Activated T-helper 1 cell treated with anti-CD3 and anti-CD28 coated beads, Interleukin-2, amount 50 U/mL, for 16 hours (primary cell): ENCODE results near the gene RLN2.
"Not testable (repeated sequence)": the region's sequence is repeated elsewhere in the genome, so short reads cannot be mapped to it uniquely, and the experiment has no call there.

Experiments used
- DNase-seq, 2 donors: peaks; one replicate each; pipeline ENCODE4 v3.0.0-alpha.2; 2020; ENCODE audit warnings: low read depth in 1 of 2, low spot score in 1 of 2

Gene RLN2, protein sequence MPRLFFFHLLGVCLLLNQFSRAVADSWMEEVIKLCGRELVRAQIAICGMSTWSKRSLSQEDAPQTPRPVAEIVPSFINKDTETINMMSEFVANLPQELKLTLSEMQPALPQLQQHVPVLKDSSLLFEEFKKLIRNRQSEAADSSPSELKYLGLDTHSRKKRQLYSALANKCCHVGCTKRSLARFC

DNA sequence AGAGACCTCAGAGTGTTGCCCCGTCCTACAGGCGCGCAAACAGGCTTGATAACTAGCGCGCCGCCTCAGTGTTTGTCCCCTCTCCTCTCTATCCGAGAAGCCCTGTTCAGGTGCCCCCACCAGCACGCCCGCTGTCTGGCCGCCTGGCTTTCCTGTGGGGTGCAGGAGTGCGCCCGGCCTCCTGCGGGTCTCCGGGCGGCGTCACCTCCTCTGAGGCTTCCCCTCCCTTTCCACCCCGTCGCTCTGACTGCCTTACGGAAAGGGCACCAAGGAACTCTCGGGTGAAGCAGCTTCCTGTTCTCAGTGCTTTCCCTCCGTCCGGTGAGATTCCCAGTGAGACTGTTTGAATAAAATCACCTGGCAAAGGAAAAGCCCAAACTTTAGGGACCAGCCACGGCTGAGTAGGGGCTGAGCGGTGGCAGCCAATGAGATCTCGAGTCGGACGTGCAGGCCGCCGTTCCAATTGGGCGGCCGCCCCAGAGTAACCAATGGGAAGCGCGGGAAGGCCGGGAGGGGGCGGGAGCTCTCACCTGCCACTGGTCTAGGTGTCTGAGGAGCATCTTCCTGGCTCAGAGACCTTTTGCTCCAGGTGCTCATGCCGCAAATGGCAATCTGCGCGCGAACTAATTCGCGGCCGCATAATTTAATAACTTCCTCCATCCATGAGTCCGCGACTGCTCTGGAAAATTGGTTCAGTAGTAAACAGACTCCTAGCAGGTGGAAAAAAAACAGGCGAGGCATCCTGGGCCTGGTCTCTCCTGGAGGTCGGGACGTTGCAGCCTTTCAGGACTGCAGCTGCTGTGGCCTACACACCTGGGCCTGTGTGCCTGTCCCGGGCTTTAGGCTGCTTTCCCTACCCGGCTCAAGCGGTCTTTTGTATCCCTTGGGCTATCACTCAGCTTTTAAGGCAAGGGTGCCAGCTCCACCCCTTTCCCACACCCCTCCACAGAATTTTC, at the start of gene RLN2:
TSS of gene RLN2 (minus strand) at position 877 of the 956 bp plus-strand sequence. CDS start at position 741, 136 bp downstream.
- DNase-seq, result not testable (repeated sequence)

DNA sequence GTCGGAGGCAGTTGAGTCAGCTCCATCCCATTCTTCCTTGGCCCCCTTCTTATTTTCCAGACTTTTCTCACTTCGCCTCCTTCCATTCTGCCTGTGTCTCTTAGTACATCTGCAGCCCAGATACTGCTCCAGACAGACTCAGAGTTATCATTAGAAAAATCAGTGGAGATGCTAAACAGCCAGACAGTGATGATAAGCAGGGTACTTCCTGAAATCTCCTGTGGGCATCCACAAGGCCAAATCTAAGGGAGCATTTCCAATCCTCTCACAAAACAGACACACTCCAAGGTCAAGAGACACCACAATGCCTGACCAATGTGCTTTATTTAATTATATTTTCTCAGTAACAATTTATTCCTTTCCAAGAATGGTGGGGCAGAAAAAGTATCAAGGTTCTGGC, 49.7 kb upstream of the RLN2 start:
- DNase-seq, result no peak

DNA sequence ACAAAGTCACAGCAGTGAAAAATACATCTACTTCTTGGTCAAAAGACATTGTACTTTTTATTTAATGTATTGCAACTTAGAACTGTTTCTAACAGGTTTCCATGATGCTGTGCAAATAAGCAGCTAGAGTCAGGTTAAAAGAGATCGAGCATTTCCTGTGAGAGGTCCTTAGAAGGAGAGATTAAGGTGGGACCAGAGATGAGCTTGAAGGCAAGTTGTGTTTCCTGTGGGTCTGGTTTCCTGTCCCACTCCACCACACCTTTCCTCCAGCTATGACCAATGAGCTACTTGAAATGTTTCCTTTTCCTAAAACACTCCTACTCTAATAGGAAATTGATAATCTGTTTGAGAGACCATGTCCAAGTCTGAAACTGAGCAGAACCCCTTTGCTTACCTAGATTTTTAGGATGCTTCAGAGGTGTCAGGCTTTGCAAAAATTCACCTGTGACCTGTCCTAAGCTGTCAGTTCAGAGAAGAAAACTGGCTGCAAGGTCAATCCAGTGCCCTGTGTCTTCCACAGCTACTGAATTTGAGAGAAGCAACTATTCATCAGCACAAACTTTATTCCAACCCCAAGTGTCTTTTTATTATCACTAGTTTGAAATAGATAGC, 48.2 kb upstream of the RLN2 start:
- no peak for DNase-seq

DNA sequence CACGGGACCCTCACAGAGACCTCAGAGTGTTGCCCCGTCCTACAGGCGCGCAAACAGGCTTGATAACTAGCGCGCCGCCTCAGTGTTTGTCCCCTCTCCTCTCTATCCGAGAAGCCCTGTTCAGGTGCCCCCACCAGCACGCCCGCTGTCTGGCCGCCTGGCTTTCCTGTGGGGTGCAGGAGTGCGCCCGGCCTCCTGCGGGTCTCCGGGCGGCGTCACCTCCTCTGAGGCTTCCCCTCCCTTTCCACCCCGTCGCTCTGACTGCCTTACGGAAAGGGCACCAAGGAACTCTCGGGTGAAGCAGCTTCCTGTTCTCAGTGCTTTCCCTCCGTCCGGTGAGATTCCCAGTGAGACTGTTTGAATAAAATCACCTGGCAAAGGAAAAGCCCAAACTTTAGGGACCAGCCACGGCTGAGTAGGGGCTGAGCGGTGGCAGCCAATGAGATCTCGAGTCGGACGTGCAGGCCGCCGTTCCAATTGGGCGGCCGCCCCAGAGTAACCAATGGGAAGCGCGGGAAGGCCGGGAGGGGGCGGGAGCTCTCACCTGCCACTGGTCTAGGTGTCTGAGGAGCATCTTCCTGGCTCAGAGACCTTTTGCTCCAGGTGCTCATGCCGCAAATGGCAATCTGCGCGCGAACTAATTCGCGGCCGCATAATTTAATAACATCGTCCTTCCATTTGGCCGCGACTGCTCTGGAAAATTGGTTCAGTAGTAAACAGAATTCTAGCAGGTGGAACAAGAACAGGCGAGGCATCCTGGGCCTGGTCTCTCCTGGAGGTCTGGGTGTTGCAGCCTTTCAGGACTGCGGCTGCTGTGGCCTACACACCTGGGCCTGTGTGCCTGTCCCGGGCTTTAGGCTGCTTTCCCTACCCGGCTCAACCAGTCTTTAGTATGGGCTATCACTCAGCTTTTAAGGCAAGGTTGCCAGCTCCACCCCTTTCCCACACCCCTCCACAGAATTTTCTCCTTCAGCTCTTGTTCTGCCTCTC, 34.8 kb upstream of the RLN2 start, which contains the start of gene RLN1:
TSS of gene RLN1 (minus strand) at position 885 of the 990 bp plus-strand sequence. CDS start at position 755, 130 bp downstream.
- not testable (repeated sequence) for DNase-seq

DNA sequence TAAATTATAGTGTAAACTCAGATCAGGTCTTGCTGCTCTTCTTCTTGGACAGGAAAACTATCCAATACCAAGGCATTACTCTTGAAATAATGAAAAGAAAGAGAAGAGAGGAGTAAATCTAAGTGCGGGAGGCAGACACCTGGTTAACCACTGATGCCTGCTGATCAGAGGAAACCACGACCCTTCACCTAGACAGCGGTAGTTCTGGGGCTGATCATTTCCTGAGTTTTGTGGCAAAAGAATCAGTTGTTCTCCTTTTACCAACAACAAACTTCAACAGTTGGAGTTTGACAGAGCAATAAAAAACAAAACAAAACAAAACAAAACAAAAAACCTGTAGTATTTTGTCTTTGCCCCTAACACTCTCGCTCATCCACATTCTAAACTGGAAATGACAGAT, 32.2 kb upstream of the RLN2 start:
- DNase-seq, result no peak

DNA sequence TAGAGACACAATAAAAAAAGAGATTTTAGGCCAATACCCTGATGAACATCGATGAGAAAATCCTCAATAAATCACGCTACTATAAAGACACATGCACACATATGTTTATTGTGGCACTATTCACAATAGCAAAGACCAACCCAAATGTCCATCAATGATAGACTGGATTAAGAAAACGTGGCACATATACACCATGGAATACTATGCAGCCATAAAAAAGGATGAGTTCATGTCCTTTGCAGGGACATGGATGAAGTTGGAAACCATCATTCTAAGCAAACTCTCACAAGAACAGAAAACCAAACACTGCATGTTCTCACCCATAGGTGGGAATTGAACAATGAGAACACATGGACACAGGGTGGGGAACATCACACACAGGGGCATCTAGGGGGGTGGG, 26.8 kb upstream of the RLN2 start:
- not testable (repeated sequence) for DNase-seq

DNA sequence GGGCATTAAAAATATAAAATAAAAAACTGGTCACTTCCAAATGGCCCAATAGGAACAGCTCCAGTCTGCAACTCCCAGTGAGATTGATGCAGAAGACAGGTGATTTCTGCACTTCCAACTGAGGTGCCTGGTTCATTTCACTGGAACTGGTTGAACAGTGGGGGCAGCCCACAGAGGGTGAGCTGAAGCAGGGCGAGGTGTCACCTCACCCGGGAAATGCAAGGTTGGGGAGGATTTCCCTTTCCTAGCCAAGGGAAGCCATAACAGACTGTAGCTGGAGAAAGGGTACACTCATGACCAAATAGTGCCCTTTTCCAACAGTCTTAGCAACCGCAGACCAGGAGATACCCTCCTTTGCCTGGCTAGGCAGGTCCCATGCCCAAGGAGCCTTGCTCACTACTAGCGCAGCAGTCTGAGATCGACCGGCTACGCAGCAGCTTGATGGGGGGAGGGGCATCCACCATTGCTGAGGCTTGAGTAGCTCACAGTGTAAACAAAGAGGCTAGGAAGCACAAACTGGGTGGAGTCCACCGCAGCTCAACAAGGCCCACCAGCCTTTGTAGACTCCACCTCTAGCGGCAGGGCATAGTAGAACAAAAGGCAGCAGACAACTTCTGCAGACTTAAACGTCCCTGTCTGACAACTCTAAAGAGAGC, 22.5 kb upstream of the RLN2 start:
- no peak for DNase-seq

DNA sequence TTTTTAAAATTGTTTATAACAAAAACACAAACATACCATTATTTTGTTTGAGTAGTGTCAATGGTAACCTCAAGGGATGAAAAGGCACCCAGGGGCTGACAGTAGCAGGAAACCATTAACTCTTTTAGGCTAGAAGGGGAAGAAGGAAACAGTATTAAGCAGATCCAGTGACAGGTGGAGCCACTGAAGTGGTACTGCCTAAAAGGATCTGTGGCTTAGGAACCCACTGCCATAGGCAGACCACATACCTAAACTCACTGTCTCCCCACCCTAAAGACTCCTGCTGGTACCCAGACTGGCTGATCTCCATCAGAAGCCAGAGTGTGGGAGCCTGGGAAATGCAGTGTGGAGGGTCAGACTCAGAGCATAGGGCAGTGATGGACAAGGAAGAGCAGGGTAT, 21.7 kb upstream of the RLN2 start:
- no peak for DNase-seq

DNA sequence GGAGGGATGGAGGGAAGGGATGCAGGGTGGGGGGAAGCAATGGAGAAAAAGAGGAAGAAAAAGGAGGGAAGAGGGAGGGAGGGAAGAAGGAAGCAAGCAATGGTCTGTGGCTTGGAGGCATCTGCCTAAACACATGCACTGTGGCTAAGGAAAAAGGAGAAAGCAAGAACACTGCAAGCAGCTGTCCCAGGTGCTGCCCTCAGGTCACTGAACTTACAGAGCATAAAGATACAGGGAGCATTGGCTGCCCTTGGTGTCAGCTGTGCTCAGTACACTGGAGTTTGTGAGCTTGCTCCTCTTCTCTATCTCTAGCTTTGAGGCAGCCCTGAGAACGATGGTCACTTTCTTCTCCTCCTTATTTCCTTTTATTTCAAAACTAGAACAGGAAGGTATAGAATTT, 17.1 kb upstream of the RLN2 start:
- not testable (repeated sequence) for DNase-seq

DNA sequence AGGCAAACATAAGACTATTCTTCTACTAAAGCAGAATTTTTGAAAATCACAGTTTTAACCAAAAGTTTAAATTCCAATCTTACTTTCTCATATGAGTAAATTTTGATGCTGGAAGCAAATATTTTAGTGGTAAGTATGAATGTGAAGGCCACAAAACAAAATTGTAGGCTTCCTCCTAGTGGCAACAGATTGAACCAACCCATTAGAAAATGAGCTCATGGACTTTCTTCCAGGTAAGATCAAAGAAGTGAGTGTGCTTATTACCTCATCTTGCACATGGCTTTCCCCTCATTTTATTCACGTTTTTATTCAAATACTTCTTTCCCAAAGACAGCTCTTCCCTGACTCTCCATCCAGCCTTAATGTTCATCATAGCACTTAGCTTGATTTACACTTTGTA, 16.5 kb upstream of the RLN2 start:
- no peak for DNase-seq

DNA sequence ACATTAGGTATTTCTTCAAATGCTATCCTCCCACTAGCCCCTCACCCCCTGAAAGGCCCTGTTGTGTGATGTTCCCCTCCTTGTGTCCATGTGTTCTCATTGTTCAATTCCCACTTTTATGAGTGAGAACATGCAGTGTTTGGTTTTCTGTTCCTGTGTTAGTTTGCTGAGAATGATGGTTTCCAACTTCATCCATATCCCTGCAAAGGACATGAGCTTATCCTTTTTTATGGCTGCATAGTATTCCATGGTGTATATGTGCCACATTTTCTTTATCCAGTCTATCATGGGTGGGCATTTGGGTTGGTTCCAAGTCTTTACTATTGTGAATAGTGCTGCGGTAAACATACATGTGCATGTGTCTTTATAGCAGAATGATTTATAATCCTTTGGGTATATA, 11.9 kb upstream of the RLN2 start:
- not testable (repeated sequence) for DNase-seq

DNA sequence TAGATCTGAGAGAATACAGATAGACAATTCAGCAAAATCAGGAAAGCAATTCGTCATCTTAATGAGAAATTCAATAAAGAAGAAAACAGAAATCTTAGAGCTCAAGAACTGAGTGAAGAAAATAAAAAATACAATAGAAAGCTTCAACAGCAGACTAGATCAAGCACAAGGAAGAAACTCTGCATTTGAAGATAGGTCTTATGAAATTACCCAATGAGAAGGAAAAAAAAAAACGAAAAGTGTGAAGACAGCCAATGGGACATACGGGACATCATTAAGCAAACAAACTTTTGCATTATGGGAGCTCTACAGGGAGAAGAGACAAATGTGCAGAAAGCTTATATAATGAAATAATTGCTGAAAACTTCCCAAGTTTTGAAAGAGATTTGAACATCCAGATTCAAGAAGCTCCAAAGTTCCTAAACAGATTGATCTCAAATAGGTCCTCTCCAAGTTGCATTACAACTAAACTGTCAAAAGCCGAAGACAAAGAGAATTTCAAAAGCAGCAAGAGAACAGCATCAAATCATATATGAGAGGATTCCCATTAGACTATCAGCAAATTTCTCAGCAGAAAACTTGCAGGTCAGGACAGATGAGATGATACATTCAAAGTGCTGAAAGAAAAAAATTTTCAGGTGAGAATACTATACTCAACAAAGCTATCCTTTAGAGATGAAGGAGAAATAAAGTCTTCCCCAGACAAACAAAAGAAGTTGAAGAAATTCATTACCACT, 10.8 kb upstream of the RLN2 start:
- no peak for DNase-seq

DNA sequence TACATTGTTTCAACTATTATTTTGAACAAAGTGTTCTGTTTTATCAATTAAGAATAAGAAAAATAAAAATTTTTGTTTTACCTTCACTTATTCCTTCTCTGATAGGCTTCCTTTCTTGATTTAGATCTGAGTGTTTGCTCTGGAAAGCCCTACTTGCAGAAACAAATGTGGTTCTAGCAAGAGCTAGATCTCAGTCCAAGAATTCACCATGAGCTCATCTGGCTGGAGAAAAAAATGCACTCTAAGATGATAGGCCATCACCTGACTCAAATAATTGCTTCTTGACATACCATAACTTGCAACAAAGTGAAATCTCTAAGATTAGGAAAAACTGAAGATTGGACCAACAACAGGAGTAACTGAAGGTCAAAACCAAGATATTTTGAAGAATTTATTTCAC, 6.3 kb upstream of the RLN2 start:
- no peak for DNase-seq

DNA sequence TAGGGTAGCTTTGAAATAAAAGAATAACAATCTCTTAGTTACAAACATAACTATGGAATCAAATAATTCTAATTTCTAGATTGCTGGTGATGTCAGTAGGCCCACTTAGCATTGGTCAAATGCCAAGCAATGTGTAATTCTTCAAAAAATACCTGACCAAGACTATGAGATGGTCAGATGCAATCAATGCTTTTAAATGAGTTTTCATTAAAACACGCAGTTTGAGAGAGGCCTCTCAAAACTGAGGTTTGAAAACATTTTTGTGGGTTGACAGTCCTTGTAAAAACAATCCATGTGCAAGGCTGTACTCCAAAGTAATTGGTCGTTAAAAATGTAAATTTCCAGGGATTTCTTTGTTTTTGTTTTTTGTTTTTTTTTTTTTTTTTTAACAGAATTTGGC, 1.2 kb upstream of the RLN2 start:
- no peak for DNase-seq

DNA sequence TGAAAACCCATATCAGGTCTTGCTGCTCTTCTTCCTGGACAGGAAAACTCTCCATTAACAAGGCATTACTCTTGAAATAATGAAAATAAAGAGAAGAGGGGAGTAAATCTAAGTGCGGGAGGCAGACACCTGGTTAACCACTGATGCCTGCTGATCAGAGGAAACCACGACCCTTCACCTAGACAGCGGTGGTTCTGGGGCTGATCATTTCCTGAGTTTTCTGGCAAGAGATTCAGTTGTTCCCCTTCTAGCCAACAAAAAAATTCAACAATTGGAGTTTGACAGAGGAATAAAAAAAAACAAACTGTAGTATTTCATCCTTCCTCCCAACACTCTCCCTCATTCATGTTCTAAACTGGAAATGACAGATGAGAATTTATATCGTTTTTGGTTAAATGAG, 3.0 kb downstream of the RLN2 start:
- DNase-seq, result no peak

DNA sequence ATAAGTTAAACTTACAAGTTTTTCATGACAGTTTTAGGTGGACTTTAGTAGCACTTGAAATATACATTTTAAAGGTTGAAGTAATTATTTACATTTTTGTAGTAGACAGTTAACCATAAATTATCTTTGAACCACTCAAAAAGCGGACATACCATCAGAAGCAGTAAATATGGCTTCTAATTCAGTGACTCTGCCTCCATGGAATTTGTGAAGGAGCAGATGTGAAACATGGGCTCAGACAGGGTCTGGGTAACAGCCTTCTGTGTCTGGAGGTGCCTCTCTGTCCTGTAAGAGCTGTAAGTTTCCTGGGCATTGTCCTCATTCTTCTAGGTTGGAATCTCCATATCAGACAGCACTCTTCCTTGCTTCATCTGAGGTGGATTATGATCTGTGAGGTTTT, 12.4 kb downstream of the RLN2 start:
- DNase-seq, result no peak

DNA sequence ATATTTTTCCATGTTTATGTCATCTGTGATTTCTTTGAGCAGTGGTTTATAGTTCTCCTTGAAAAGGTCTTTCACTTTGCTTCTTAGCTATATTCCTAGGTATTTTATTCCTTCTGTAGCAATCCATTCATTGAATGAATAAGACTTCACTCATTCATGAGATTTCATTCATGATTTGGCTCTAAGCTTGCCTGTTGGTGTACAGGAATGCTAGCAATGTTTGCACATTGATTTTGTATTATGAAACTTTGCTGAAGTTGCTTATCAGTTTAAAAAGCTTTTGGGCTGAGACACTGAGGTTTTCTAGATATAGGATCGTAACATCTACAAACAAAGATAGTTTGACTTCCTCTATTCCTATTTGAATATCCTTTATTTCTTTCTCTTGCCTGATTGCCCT, 15.9 kb downstream of the RLN2 start:
- DNase-seq, result no peak

DNA sequence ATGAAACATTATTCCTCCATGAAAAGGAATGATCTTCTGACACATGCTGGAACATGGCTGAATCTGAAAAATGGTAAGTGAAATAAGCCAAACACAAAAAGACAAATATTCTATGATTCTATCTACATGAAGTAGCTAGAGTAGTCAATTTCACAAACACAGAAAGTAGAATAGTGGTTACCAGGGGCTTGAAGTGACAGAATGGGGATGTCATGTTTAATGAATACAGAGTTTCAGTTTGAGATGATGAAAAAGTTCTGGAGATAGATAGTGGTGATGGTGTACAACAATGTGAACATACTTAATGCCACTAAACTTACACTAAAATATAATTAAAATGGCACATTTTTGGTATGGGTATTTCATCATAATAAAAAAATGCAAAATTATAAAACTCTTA, 18.3 kb downstream of the RLN2 start:
- no peak for DNase-seq

DNA sequence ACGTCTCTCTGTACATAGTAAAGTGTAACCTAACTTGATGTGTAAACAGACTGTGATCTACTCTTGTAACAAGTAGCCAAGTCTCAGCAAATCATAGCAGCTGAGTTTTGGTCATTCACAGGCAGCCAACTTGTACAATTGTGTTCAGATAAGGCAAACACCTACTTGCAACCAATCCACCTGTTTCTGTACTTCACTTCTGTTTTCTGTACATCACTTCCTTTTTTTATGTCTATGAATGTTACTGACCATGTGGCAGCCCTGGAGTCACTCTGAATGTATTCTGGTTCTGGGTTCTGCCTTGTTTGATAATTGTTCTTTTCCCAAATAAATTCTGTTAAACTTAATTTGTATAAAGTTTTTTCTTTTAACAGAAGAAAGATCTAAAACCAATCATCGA, 26.0 kb downstream of the RLN2 start:
- no peak for DNase-seq

DNA sequence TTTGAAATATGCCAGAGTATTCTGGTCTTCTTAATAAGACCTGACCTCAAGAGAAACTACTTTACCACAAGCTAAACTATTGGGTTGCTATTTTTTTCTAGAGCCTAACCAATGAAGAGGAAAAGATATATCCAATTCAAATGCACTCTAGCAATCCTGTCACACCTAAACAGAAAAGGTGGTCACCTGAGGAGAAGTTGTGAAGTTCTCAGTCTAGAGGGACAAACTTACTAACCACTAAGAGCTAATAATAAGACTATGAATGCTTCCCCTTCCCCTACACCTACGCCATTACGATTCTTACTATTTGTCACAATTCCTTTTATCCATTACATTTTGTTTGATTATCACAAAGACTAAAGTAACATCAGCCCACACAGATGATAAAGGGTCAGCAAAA, 29.7 kb downstream of the RLN2 start:
- no peak for DNase-seq
